Panc1 (cell line): ENCODE results near the gene USH1G.

Experiments used
- POLR2AphosphoS5 ChIP-seq: IDR thresholded peaks from 2 replicates; pipeline ENCODE4 v1.6.1; 2012; ENCODE audit warnings: mild to moderate bottlenecking, low read depth, low read length, moderate library complexity
- TF ChIP-seq, protein P1 (sequence below): fragments of 450-650 bp; IDR thresholded peaks from 2 replicates; pipeline ENCODE4 v1.5.1; 2017; ENCODE audit warnings: mild to moderate bottlenecking
- TF ChIP-seq, protein P2 (sequence below), 2 experiments: IDR thresholded peaks; 2 replicates each; pipeline ENCODE4 v1.6.1; 2011 to 2012; ENCODE audit warnings: low read depth in 2 of 2, control low read depth in 1 of 2, low read length in 1 of 2, mild to moderate bottlenecking in 1 of 2, moderate library complexity in 1 of 2; ENCODE audit not compliant: insufficient read depth in 1 of 2

DNA sequence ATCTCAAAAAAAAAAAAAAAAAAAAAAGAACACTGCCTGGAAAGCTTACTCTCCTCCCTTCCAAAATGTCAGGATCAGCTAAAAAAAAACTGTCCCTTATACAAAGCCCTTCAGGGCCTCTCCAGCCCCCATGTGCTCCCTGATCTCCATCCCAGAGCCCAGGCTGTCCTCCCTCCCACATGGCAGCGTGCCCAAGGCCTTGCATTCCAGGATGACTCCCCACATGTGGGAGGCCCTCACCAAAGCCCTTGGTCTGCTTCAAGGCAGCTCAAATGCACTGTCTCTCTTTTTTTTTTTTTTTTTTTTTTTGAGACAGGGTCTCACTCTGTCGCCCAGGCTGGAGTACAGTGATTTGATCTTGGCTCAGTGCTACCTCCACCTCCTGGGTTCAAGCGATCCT, 52.5 kb downstream of the USH1G start:
- TF ChIP-seq, protein P1, sequence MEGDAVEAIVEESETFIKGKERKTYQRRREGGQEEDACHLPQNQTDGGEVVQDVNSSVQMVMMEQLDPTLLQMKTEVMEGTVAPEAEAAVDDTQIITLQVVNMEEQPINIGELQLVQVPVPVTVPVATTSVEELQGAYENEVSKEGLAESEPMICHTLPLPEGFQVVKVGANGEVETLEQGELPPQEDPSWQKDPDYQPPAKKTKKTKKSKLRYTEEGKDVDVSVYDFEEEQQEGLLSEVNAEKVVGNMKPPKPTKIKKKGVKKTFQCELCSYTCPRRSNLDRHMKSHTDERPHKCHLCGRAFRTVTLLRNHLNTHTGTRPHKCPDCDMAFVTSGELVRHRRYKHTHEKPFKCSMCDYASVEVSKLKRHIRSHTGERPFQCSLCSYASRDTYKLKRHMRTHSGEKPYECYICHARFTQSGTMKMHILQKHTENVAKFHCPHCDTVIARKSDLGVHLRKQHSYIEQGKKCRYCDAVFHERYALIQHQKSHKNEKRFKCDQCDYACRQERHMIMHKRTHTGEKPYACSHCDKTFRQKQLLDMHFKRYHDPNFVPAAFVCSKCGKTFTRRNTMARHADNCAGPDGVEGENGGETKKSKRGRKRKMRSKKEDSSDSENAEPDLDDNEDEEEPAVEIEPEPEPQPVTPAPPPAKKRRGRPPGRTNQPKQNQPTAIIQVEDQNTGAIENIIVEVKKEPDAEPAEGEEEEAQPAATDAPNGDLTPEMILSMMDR, result no peak
- TF ChIP-seq POLR2AphosphoS5, result no peak
- TF ChIP-seq, protein P2, sequence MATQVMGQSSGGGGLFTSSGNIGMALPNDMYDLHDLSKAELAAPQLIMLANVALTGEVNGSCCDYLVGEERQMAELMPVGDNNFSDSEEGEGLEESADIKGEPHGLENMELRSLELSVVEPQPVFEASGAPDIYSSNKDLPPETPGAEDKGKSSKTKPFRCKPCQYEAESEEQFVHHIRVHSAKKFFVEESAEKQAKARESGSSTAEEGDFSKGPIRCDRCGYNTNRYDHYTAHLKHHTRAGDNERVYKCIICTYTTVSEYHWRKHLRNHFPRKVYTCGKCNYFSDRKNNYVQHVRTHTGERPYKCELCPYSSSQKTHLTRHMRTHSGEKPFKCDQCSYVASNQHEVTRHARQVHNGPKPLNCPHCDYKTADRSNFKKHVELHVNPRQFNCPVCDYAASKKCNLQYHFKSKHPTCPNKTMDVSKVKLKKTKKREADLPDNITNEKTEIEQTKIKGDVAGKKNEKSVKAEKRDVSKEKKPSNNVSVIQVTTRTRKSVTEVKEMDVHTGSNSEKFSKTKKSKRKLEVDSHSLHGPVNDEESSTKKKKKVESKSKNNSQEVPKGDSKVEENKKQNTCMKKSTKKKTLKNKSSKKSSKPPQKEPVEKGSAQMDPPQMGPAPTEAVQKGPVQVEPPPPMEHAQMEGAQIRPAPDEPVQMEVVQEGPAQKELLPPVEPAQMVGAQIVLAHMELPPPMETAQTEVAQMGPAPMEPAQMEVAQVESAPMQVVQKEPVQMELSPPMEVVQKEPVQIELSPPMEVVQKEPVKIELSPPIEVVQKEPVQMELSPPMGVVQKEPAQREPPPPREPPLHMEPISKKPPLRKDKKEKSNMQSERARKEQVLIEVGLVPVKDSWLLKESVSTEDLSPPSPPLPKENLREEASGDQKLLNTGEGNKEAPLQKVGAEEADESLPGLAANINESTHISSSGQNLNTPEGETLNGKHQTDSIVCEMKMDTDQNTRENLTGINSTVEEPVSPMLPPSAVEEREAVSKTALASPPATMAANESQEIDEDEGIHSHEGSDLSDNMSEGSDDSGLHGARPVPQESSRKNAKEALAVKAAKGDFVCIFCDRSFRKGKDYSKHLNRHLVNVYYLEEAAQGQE (IDR thresholded peaks at IDR 0.05; ENCODE audit: insufficient read depth in 1 of 2, low read depth in 2 of 2, low read length in 1 of 2), result no peak
